GM12801 (cell line): ENCODE data around the gene LHFPL3.

ENCODE experiments used
- CTCF ChIP-seq: IDR thresholded peaks from one replicate; pipeline ENCODE4 v1.5.1; 2011; ENCODE audit warnings: control low read depth; ENCODE audit not compliant: insufficient read length; ENCODE audit errors: extremely low read depth

The LHFPL3 gene

DNA sequence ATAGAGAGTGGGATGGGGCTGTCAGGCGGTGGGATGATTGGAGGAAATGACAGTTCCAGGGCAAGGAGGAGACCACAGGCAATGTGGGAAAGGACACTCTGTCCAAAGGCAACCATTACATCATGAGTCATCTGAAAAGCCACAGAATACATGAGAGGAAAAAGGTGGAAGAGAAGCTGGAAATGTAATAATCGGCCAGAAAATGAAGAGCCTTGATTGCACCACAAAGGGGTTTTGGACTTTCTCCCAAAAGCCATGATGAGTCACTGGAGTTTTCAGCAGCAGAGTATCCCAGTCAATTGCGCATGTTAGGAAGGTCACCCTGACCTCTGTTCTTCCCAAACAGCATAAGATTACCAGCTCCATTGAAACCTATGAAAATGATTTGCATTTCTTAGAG, 222.0 kb downstream of the LHFPL3 start:
- no peak for TF ChIP-seq CTCF

DNA sequence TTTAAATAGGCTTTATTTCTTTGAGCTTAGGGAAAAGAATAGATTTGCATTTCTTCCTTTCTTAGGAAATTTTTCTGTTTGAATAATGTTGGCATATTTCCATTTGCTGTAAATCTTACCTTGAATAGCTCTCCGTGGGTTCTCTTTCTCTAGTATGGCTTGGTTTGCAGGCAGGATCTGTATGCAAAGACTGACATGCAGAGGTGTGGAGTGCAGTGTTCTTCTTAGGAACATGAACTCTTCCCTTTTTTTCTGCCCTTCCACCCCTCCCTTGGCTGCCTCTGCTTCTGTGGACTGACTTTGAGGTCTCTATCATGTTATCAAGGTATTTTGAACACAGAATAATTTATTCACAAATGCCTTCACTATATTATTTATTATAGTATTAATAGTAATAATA, 222.8 kb downstream of the LHFPL3 start:
- no peak for TF ChIP-seq CTCF

DNA sequence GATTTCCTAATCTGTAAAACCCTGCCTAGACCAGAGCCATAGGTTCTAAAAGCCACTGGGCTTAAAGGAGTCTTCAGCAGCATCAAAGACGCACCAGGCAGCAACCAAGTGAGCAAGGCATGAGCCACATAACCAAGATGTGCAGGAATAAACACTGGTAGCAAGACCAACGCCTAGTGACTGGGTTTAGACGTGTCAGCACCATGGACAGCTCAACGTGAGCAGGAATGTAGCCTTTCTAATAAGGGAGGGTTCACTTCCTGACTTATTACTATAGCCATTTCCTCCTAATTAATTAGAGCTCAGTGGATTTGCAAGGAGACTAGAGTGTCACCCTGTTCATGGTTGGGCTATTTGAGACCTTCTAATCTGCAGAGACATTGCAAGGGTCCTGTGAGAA, 223.7 kb downstream of the LHFPL3 start:
- no peak for TF ChIP-seq CTCF

DNA sequence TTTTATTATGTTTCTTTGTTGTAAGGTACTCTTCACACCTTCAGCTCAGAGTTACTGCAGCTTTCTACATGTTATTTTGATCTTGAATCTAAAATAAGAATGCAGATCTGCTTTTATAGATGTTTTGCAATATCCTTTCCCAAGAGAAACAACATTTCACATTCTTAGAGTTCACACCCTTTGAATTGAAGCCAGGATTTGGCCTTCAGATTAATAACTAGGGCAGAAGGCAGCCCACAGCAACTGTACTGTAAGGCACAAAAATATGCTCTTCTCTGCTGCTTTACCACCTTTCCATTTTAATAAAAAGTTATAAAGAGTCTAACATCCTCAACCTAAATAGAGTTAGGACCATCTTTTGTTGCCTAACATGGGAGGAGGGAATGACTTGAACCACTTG, 224.7 kb downstream of the LHFPL3 start:
- no peak for TF ChIP-seq CTCF

- TF ChIP-seq CTCF: no peak
These were observed 241.3 kb downstream of the LHFPL3 start for GRCh38 chr7:104569751-104570150.

- TF ChIP-seq CTCF: no peak
These were observed 244.2 kb downstream of the LHFPL3 start for GRCh38 chr7:104572554-104572953.

DNA sequence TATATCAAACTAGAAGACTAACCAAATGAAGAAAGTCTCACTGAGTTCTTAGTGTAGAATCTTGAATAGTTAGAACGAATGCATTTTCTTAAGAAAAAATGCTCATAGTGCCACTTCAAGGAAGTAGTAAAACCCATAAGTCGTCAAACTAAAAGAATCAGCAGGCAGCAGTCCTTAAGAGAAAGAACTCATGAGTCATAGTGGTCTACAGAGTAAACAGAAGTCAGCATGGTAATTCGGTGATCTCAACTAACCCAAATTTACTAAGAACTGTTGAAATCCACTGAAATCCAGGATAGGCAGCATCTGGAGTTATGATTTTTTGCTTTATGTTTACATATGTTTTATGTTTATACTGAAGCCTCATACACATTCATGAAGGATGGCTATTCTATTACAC, 256.2 kb downstream of the LHFPL3 start:
- TF ChIP-seq CTCF: no peak

- TF ChIP-seq CTCF: no peak
These were observed 275.6 kb downstream of the LHFPL3 start for GRCh38 chr7:104603957-104604356.
